ENCODE measurements around the gene FLT3.

Gene FLT3

GRCh38 chr13:28077231-28077630 lies 23.1 kb downstream of the FLT3 start:
- DNase-seq (ENCODE audit: insufficient read length, low spot score) (no peak), FAIRE-seq (no peak)
- TF ChIP-seq POLR2A (IDR thresholded peaks at IDR 0.05; ENCODE audit: low read depth, low read length), result no peak

GRCh38 chr13:28071424-28071823 lies 29.0 kb downstream of the FLT3 start:
- DNase-seq (ENCODE audit: insufficient read length, low spot score) (no peak), FAIRE-seq (no peak)
- TF ChIP-seq POLR2A (IDR thresholded peaks at IDR 0.05; ENCODE audit: low read depth, low read length), result no peak

- TF ChIP-seq POLR2A (IDR thresholded peaks at IDR 0.05; ENCODE audit: low read depth, low read length), result no peak
- DNase-seq (ENCODE audit: insufficient read length, low spot score) (no peak), FAIRE-seq (no peak)
Measured at GRCh38 chr13:28067491-28067890, 32.9 kb downstream of the FLT3 start.

- DNase-seq (ENCODE audit: insufficient read length, low spot score) (no peak), FAIRE-seq (no peak)
- no peak for TF ChIP-seq POLR2A (IDR thresholded peaks at IDR 0.05; ENCODE audit: low read depth, low read length)
Measured at GRCh38 chr13:28058866-28059613, 41.3 kb downstream of the FLT3 start.

GRCh38 chr13:28056970-28057712 lies 43.2 kb downstream of the FLT3 start:
- no peak for TF ChIP-seq POLR2A (IDR thresholded peaks at IDR 0.05; ENCODE audit: low read depth, low read length)
- DNase-seq (ENCODE audit: insufficient read length, low spot score), result no peak

GRCh38 chr13:28056426-28056825 lies 44.0 kb downstream of the FLT3 start:
- no peak for TF ChIP-seq POLR2A (IDR thresholded peaks at IDR 0.05; ENCODE audit: low read depth, low read length)
- DNase-seq (ENCODE audit: insufficient read length, low spot score) (no peak), FAIRE-seq (no peak)

More at GRCh38 chr13:28056970-28057712, 43.2 kb downstream of the FLT3 start:
- no peak for FAIRE-seq

- FAIRE-seq, result no peak
- no peak for TF ChIP-seq POLR2A (IDR thresholded peaks at IDR 0.05; ENCODE audit: low read depth, low read length)
Measured at GRCh38 chr13:28055357-28055756, 45.0 kb downstream of the FLT3 start.

GRCh38 chr13:28052945-28053344 lies 47.4 kb downstream of the FLT3 start:
- DNase-seq (ENCODE audit: insufficient read length, low spot score), result no peak
- TF ChIP-seq POLR2A (IDR thresholded peaks at IDR 0.05; ENCODE audit: low read depth, low read length), result no peak
- FAIRE-seq, result no peak

More at GRCh38 chr13:28055357-28055756, 45.0 kb downstream of the FLT3 start:
- DNase-seq (ENCODE audit: insufficient read length, low spot score), result no peak

- FAIRE-seq (no peak), DNase-seq (ENCODE audit: insufficient read length, low spot score) (no peak)
- TF ChIP-seq POLR2A (IDR thresholded peaks at IDR 0.05; ENCODE audit: low read depth, low read length), result no peak
Measured at GRCh38 chr13:28049880-28050875, 50.2 kb downstream of the FLT3 start.

GRCh38 chr13:28049215-28049614 lies 51.2 kb downstream of the FLT3 start:
- FAIRE-seq, result no peak
- TF ChIP-seq POLR2A (IDR thresholded peaks at IDR 0.05; ENCODE audit: low read depth, low read length), result no peak
- no peak for DNase-seq (ENCODE audit: insufficient read length, low spot score)

GRCh38 chr13:28048768-28049167 lies 51.6 kb downstream of the FLT3 start:
- DNase-seq (ENCODE audit: insufficient read length, low spot score) (no peak), FAIRE-seq (no peak)
- TF ChIP-seq POLR2A (IDR thresholded peaks at IDR 0.05; ENCODE audit: low read depth, low read length), result no peak

GRCh38 chr13:28047757-28048388 lies 52.5 kb downstream of the FLT3 start:
- DNase-seq (ENCODE audit: insufficient read length, low spot score), result no peak
- TF ChIP-seq POLR2A (IDR thresholded peaks at IDR 0.05; ENCODE audit: low read depth, low read length), result no peak
- no peak for FAIRE-seq

- DNase-seq (ENCODE audit: insufficient read length, low spot score), result no peak
- TF ChIP-seq POLR2A (IDR thresholded peaks at IDR 0.05; ENCODE audit: low read depth, low read length), result no peak
- no peak for FAIRE-seq
Measured at GRCh38 chr13:28046981-28047380, 53.4 kb downstream of the FLT3 start.

Data from H54 (cell line).